ENCODE data around the gene METTL1.

Gene METTL1

DNA sequence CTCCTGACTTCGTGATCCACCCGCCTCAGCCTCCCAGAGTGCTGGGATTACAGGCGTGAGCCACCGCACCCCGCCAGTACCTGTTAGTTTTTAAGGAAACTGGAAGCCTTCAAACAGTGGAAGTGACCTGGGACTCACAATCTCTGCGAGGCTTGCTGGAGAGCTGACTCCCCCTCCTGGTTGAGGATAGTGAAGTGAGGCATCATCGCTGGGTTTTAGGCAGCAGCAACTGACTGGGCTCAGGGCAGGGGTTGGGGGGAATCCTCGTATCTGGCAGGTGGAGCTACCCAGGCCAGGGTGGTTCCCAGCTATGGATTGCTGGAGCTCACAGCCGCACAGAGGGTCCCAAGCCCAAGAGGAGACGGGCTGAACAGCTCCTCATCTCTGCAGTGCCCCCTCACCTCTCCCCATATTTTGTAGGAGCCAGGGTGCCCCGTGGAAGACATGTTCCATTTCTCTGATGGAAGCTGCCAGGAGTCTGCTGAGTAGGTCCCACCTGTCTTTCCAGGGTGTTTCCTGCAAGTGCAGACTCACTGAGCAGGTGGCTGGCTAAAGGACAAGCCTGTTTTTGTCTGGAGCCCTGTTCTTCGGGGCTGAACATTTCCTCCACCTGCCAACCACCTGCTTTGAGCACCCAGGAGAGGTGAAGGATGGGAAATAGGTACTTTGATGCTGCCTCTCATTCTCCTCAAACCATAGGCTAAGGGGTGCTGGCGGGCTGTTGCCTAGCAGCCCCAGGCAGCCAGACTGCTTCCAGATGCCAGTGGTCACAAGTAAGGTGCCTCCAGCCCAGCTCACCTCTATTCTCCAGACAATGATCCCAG, 43.5 kb upstream of the METTL1 start:
- no peak for DNase-seq
- no peak for TF ChIP-seq CTCF (IDR thresholded peaks at IDR 0.05)
- Mint-ChIP-seq H3K4me1 (peaks cover 8% of the 10 kb centered on the region), H3K4me3 (no peak overlapping the region), H3K27ac (no peak overlapping the region), H3K36me3 (ENCODE audit: low read depth) (peaks cover 17% of the 10 kb centered on the region), H3K9me3 (no peaks in the 10 kb centered on the region), H3K27me3 (ENCODE audit: low read depth, poor library complexity) (no peaks in the 10 kb centered on the region)

DNA sequence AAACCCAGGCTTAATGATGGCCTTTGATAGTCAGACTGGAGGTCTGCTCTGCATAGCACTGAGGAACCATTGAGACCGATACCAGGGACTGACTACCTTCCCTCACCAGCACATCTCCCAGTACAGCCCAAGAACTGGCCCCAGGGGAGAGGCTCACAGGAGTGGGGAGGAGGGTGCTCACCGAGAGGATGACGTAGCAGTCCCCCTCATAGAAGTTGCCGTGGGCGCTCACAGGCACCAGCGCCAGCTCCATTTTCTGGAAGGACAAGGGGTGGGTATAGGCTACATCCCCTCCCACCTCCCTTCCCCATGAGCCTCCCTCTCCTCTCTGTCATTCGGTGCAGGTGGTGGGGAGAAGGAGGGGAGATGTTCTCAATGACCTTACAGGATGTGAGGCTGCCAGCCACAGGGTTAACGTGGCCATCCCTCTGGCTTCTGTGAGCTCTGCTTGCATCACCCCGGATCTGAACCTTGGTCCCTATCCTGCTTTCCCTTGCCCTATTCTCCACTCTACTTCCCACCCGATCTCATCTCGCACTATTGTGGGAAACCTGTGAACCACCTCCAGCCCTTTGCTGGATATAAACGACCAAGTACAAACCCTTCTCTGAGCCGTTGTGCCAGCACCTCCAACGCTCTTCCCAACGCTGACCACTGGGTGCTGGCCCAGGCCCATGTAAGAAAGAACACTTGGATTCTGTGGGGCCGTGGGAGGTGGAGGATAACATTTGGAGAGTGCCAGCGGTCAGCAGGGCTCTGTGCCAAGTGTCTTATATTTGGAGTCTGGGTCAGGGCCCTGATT, 42.3 kb upstream of the METTL1 start:
- Mint-ChIP-seq H3K36me3 (ENCODE audit: low read depth) (peaks cover 18% of the 10 kb centered on the region), H3K9me3 (no peaks in the 10 kb centered on the region), H3K4me3 (no peak overlapping the region), H3K4me1 (peaks cover 8% of the 10 kb centered on the region), H3K27me3 (ENCODE audit: low read depth, poor library complexity) (no peaks in the 10 kb centered on the region), H3K27ac (no peak overlapping the region)
- no peak for TF ChIP-seq CTCF (IDR thresholded peaks at IDR 0.05)
- DNase-seq, result no peak

- DNase-seq, result no peak
- Mint-ChIP-seq H3K27me3 (ENCODE audit: low read depth, poor library complexity) (no peaks in the 10 kb centered on the region), H3K4me1 (peaks cover 8% of the 10 kb centered on the region), H3K27ac (no peak overlapping the region), H3K4me3 (no peak overlapping the region), H3K36me3 (ENCODE audit: low read depth) (peaks cover 16% of the 10 kb centered on the region), H3K9me3 (no peaks in the 10 kb centered on the region)
- TF ChIP-seq CTCF (IDR thresholded peaks at IDR 0.05), result no peak
Observed at GRCh38 chr12:57813111-57813970, 41.4 kb upstream of the METTL1 start.

DNA sequence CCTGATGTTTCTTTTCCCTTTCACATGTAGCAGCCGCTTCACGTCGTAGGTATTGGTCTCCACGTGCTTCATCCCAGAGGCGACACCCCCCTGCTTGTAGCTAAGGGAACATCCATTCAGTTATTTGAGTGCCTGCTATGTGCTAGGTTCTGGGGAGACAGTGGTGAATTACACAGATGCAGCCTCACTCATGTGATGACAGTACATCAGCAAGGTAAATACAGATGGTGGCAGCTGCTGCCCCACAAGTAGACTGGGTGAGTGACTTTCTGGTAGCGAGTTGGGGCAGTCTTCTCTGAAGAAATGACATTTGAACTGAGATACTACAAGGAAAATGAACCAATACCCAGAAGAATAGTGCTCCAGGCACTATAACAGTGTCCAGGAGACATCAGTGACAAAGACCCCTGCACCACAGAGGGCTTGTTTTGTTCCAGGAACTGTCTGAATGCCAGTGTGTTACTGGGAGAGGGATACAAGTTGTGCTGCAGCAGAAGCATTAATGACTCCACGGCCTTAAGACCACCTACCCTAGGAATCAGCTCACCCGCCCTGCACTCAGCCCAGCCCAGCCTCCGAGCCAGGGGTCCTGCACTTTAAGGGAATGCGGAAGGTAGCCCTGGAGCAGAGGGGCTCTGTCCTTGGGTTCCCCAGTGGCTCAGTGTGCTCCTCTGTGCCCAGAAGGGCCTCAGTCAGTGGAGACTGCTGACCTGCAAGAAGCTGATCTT, 39.3 kb upstream of the METTL1 start:
- H3K27me3 Mint-ChIP-seq (ENCODE audit: low read depth, poor library complexity), result peaks cover 3% of the 10 kb centered on the region
- H3K4me1 Mint-ChIP-seq, result no peaks in the 10 kb centered on the region
- no peak for TF ChIP-seq CTCF (IDR thresholded peaks at IDR 0.05)
- H3K9me3 Mint-ChIP-seq, result no peaks in the 10 kb centered on the region
- H3K4me3 Mint-ChIP-seq, result no peak overlapping the region
- no peak overlapping the region for H3K27ac Mint-ChIP-seq
- no peak for DNase-seq
- H3K36me3 Mint-ChIP-seq (ENCODE audit: low read depth), result peaks cover 23% of the 10 kb centered on the region

- Mint-ChIP-seq H3K27me3 (ENCODE audit: low read depth, poor library complexity) (peaks cover 3% of the 10 kb centered on the region), H3K4me3 (no peak overlapping the region), H3K27ac (no peak overlapping the region), H3K36me3 (ENCODE audit: low read depth) (peaks cover 25% of the 10 kb centered on the region), H3K4me1 (no peaks in the 10 kb centered on the region), H3K9me3 (no peaks in the 10 kb centered on the region)
- TF ChIP-seq CTCF (IDR thresholded peaks at IDR 0.05), result no peak
- DNase-seq, result no peak
Observed at GRCh38 chr12:57810450-57810849, 38.5 kb upstream of the METTL1 start.
